Esophagus squamous epithelium (tissue), 4 donors: Measurements from ENCODE around the gene NELL1.

ENCODE experiments used
- CTCF ChIP-seq, 6 experiments: fragments of 450-650 bp in 4 of 6; fragments of 200-600 bp in 2 of 6; sonication (generic) in 2 of 6; IDR thresholded peaks; one replicate each; pipeline ENCODE4 v1.5.1; 2016 to 2019; ENCODE audit warnings: antibody characterized with exemption in 6 of 6, mild to moderate bottlenecking in 4 of 6, moderate library complexity in 4 of 6
- POLR2A ChIP-seq, 4 donors: fragments of 450-650 bp; IDR thresholded peaks; one replicate each; pipeline ENCODE4 v1.6.1; 2017; ENCODE audit warnings: antibody characterized with exemption in 4 of 4, mild to moderate bottlenecking in 4 of 4, moderate library complexity in 3 of 4

GRCh38 chr11:21229224-21229623 lies 559.8 kb downstream of the NELL1 start:
- TF ChIP-seq CTCF (IDR thresholded peaks at IDR 0.05) (no peak), POLR2A (IDR thresholded peaks at IDR 0.05) (no peak)
